Thoracic aorta (tissue), 2 donors: Measurements from ENCODE around the gene GADD45GIP1. TPM values are rescaled to one million over a fixed set of nuclear protein-coding genes. Genes with fewer than 3 reads are reported as not detected.

Source experiments
- ATAC-seq: fragments of 150-250 bp; one replicate; pipeline ENCODE4 v1.8.0; 2017; ENCODE audit warnings: low read depth; ENCODE audit not compliant: insufficient number of reproducible peaks, low FRiP score
- DNase-seq: peaks from one replicate; pipeline ENCODE4 v3.0.0-alpha.2; 2020; ENCODE audit warnings: low spot score
- H3K27ac ChIP-seq, 2 donors: fragments of 200-600 bp; sonication (generic); 1 replicate in 1 of 2; 2 replicates in 1 of 2; pipeline ENCODE4 v1.5.1; 2016; ENCODE audit warnings: mild to moderate bottlenecking in 2 of 2, moderate library complexity in 2 of 2
- H3K27me3 ChIP-seq: fragments of 200-600 bp; sonication (generic); replicated peaks from 2 replicates; pipeline ENCODE4 v1.6.0; 2016; ENCODE audit warnings: mild to moderate bottlenecking; ENCODE audit not compliant: insufficient read depth
- H3K36me3 ChIP-seq: fragments of 200-600 bp; sonication (generic); one replicate; pipeline ENCODE4 v1.5.1; 2016
- H3K4me1 ChIP-seq, 2 donors: fragments of 200-600 bp; sonication (generic); 1 replicate in 1 of 2; 2 replicates in 1 of 2; pipeline versions ENCODE4 v1.5.1 to v1.6.0; 2016; ENCODE audit warnings: low read depth in 2 of 2, mild to moderate bottlenecking in 1 of 2; ENCODE audit not compliant: control insufficient read depth in 1 of 2
- H3K4me3 ChIP-seq: fragments of 200-600 bp; sonication (generic); 2 replicates; pipeline ENCODE4 v1.5.1; 2016; ENCODE audit warnings: mild to moderate bottlenecking
- H3K9me3 ChIP-seq: fragments of 200-600 bp; sonication (generic); 2 replicates; pipeline ENCODE4 v1.5.1; 2016
- CTCF ChIP-seq: fragments of 200-600 bp; sonication (generic); IDR thresholded peaks from one replicate; pipeline ENCODE4 v1.5.1; 2019; ENCODE audit warnings: antibody characterized with exemption
- total RNA-seq, 2 donors: library from RNA; depleted of rRNA; stranded (reverse); fragments of >200 nt; gene quantifications; one replicate each; pipeline versions ENCODE4 v1.1.0 to v1.2.3, GENCODE V29; 2016

GADD45GIP1 gene
- total RNA-seq = 10 to 100 TPM; 30.2 to 42.8 TPM

GRCh38 chr19:12956446-12957388 is at the start of gene GADD45GIP1:
GADD45GIP1 (minus strand) TSS chr19:12957223; CDS start chr19:12957212, 11 bp downstream.
- ATAC-seq (no peak), DNase-seq (no peak)
- Histone ChIP-seq H3K36me3 (peaks cover 9% of the 10 kb centered on the region), H3K27ac (peak within 1 kb of the TSS; percentile 92 to 95), H3K4me3 (peak within 1 kb of the TSS; percentile 96), H3K4me1 (peaks cover 19 to 46% of the 10 kb centered on the region in 2 donors), H3K9me3 (no peaks in the 10 kb centered on the region), H3K27me3 (no peaks in the 10 kb centered on the region)
- TF ChIP-seq CTCF = no peak

GRCh38 chr19:13005861-13006370 is 48.9 kb upstream of the GADD45GIP1 start:
- H3K4me3 ChIP-seq = peak overlapping the region; percentile 62
- H3K4me1 ChIP-seq = peaks cover 68 to 93% of the 10 kb centered on the region in 2 donors
- no peak for TF ChIP-seq CTCF
- H3K9me3 ChIP-seq = no peaks in the 10 kb centered on the region
- DNase-seq (no peak), ATAC-seq (no peak)
- no peaks in the 10 kb centered on the region for H3K27me3 ChIP-seq
- peaks cover 4% of the 10 kb centered on the region for H3K36me3 ChIP-seq
- peak overlapping the region; percentile 97 to 99 for H3K27ac ChIP-seq

DNA sequence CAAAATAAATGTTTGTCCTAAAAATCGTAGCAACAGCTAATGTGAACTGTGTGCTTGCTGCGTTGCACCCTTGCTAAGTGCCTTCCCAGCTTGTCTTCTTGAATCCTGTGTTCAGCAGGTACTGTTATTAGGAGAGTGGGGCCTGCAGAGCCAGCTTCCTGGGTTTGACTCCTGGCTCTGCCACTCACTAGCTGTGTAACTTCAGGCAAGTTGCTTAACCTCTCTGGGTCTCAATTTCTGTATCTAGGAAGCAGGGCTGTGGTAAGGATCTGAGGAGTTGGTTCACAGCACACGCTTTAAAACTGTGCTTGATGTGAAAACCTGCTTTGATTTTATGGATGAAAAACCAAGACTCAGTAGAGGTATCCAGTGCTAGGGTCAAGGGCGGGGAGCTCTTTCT is 48.2 kb upstream of the GADD45GIP1 start:
- Histone ChIP-seq H3K4me3 (no peak overlapping the region), H3K27me3 (no peaks in the 10 kb centered on the region), H3K36me3 (peaks cover 4% of the 10 kb centered on the region), H3K4me1 (peaks cover 66 to 93% of the 10 kb centered on the region in 2 donors), H3K9me3 (no peaks in the 10 kb centered on the region), H3K27ac (peak overlapping the region; percentile 97 to 99)
- DNase-seq (no peak), ATAC-seq (no peak)
- TF ChIP-seq CTCF = no peak

- H3K36me3 ChIP-seq = peaks cover 4% of the 10 kb centered on the region
- peak overlapping the region; percentile 97 to 99 for H3K27ac ChIP-seq
- TF ChIP-seq CTCF = no peak
- H3K4me3 ChIP-seq = no peak overlapping the region
- H3K4me1 ChIP-seq = peaks cover 56 to 93% of the 10 kb centered on the region in 2 donors
- ATAC-seq (no peak), DNase-seq (no peak)
- no peaks in the 10 kb centered on the region for H3K9me3 ChIP-seq
- no peaks in the 10 kb centered on the region for H3K27me3 ChIP-seq
These were observed 47.2 kb upstream of the GADD45GIP1 start for GRCh38 chr19:13004273-13004672.

GRCh38 chr19:13003081-13003480 is 46.1 kb upstream of the GADD45GIP1 start:
- no peaks in the 10 kb centered on the region for H3K36me3 ChIP-seq
- H3K4me1 ChIP-seq = peaks cover 44 to 93% of the 10 kb centered on the region in 2 donors
- peak overlapping the region; percentile 73 for H3K4me3 ChIP-seq
- TF ChIP-seq CTCF = no peak
- no peaks in the 10 kb centered on the region for H3K9me3 ChIP-seq
- no peaks in the 10 kb centered on the region for H3K27me3 ChIP-seq
- peak overlapping the region; percentile 97 to 99 for H3K27ac ChIP-seq
- ATAC-seq (no peak), DNase-seq (no peak)
